Head of caudate nucleus (tissue), 42 donors: ENCODE results near the gene FBXO40.

Source experiments
- DNase-seq, 42 donors: peaks; one replicate each; pipeline versions ENCODE4 v3.0.0 to v3.0.0-alpha.2; 2020 to 2021; ENCODE audit warnings: mixed read lengths in 7 of 42
- intact Hi-C: fragments of 100-400 bp; cut with DNase I; formaldehyde crosslinking; loops from one replicate; pipeline ENCODE4 v1.15.0; 2022

FBXO40 gene

DNA sequence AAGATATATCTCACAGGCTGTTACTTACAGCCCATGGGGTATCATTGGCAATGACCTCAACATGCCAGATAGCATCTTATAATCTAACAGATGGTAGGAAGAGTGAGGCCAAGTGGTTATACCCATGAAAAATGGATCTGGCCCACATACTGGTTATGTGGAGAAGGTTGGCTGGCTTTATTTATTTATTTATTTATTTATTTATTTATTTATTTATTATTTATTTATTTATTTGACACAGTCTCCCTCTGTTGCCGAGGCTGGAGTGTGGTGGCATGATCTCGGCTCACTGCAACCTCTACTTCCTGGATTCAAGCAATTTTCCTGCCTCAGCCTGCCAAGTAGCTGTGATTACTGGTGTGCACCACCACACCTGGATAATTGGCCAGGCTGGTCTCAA, 11.6 kb downstream of the FBXO40 start:
- DNase-seq = no peak
- intact Hi-C loops = no loop called here

DNA sequence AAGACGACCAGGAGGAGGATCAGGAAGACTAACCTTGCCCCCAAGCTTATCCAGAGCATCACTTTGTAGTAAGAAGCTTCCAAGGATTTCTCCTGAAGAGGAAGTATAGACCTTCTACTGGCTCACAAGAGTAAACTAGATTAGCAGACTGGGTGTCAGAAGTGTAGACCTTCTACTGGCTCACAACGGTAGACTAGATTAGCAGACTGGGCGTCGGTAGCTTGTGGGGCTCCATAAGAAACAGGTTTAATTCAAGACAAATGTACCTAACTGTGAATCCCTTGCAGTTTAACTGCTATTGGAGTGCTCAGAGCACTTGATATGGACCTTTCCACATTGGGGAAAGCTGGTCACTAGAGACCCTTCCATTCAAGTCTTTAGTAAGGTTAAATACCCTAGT, 12.9 kb downstream of the FBXO40 start:
- intact Hi-C loops = no loop called here
- no peak for DNase-seq

DNA sequence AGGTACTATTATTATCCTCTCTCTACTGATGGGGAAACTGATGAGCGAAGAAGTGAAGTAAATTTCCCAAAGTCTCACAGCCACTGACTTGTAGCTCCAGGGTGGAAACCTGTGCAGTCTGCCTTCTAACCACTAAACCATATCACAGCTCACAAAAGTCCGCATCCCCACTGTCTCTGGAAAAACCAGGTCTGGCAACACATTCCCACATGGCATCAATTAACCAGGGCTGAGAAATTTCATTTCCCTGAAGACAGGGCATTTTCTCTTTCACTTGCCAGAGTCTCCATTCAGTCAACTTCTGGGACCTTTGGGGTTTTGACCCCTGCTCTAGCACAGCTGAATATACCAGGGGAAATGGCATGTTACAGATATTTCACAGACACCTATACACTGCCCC, 26.5 kb downstream of the FBXO40 start:
- no peak for DNase-seq
- intact Hi-C loops = no loop called here

DNA sequence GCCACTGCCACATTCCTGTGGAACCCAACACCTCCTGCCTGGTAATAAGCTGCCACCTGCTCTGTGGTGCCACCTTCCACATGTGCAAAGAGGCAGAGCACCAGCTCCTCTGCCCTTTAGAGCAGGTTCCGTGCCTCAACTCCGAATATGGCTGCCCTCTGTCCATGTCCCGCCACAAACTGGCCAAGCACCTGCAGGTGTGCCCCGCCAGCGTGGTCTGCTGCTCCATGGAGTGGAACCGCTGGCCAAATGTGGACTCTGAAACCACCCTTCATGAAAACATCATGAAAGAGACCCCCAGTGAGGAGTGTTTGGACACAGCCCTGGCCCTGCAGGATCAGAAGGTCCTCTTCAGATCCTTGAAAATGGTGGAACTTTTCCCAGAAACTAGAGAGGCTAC, 28.3 kb downstream of the FBXO40 start:
- no peak for DNase-seq
- intact Hi-C loops = no loop called here

DNA sequence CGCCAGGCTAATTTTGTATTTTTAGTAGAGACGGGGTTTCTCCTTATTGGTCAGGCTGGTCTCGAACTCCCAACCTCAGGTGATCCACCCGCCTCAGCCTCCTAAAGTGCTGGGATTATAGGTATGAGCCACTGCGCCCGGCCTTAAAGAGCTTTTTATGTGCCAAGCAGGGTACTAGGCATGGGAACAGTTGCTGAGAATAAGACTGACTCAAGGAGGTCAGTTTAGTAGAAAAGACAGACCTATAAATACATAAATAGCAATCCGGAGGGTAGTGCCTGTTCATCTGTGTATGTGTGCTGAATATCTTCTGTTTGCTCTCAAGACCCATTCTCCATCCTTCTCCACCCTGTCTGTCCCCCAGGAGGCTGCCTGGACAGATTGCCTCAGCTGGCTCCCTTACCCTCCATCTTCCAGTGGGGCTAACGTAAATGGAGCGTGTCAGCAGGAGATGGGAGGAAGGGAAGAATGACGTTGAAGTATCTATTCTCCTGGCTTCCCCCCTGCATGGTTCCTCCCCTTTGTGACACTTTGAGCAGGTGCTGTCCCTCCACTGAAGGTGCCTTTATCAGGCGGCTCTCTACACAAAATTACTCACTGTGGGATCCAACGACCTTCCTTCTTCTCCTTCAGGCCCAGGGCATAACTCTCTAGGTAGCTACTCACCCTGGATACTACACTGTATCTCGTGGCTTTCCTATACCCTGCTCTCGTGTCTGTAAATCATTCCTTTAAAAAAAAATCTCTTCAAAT, 31.1 kb downstream of the FBXO40 start:
- no peak for DNase-seq
- intact Hi-C loops = no loop called here

DNA sequence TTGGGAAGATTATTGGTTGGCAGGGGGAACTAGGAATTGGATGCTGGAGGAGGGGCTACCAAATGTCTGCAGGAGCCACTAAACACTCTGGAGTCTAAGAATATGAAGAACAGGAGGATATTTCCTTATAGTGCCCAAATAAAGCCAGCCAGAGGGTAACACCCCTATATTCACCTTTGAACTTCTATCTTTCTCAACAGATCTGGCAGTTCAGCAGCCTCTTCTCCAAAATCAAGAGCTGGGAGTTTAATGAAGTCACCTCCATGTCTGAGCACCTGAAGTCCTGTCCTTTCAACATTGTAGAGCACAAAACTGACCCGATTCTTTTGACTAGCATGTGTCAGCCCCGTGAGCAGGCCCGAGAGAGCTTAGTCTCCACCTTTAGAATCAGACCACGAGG, 33.3 kb downstream of the FBXO40 start:
- intact Hi-C loops = no loop called here
- DNase-seq = no peak

DNA sequence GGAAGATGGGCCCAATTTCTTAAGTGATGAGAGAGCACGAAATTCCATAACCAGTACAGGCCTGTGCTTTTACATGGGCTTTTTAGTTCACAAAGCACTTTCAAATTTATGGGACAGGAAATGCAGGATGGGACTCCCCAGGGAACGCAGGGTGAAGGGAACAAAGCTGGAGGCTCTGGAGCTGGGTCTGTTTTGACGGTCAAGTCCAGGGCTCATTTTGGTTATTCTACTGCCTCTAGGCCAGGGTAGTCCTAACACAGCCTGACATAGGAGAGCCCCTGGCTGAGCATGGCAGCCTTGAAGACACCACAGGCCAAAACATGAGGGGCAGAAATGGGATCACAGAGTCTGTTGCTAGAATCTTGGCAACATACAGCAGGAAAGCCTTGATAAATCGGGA, 34.0 kb downstream of the FBXO40 start:
- intact Hi-C loops = no loop called here
- no peak for DNase-seq

DNA sequence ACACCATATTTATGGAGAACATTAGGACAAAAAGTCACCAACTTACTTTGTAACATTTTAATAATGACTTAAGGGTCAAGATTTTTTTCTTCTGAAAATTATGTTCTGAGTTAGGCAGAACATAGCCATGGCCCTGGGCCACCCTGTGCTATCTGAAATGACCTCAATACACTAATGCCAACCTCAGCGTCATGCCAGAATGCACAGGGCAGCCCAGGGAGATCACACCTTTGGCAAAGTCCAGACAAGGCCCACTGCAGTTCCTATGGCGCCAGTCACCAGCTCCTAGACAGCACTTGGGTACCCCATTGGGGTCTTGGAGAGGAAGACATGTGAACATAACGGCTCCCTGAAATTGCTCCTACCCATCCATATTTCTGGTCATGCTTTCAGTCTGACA, 34.4 kb downstream of the FBXO40 start:
- no peak for DNase-seq
- intact Hi-C loops = no loop called here

DNA sequence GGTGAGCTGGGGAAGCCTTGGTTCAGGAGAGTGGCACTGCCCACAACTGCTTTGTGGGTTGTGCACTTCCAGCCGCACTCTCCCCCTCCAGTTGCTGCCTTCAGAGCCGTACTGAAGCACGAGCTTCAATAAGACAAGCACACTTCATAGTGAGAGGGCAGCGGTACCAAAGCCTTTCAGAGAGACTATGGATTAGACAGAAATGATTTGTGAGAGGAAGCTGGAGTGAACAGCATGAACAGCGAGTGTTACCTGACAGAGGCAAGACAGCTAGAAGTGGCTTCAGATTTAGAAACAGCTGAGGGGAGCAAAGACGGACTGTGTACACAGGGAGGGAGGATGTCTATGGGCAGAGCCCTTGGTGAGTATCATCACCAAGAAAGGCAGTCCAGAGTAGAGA, 36.4 kb downstream of the FBXO40 start:
- DNase-seq = no peak
- intact Hi-C loops = no loop called here

DNA sequence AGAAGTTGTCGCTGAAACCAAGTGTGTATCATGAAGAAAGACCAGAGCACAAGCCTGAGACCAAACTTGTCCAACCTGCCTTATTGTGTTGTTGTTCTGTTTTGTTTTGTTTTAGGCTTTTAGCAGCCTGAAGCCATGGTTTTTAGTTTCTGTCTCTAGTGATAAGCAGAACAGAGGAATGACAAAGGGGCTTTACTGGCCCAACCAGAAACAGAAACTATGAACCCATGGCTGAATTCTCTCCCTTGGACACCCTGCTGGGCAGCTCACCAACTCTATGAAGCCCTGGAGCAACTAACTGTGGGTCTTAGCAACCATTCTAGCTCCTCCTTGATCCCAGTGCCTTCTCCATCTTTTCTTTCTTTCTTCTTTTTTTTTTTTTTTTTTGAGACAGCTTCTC, 37.2 kb downstream of the FBXO40 start:
- intact Hi-C loops = no loop called here

DNA sequence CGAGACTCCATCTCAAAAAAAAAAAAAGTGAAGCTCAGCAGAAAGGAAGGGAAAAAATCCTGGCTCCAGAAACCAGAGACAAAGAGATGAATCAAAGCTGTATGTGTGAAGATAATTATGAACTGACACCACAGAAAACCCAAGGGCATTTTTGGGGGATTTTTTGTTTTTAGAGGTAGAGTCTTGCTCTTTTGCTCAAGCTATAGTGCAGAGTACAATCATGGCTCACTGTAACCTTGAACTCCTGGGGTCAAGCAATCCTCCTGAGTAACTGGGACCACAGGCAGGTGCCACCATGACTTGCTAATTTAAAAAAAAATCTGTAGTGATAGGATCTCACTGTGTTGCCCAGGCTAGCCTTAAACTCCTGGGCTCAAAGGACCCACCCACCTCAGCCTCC, 44.7 kb downstream of the FBXO40 start:
- intact Hi-C loops = no loop called here
- DNase-seq = no peak

More for the DNA sequence above, 37.2 kb downstream of the FBXO40 start:
- DNase-seq = no peak

DNA sequence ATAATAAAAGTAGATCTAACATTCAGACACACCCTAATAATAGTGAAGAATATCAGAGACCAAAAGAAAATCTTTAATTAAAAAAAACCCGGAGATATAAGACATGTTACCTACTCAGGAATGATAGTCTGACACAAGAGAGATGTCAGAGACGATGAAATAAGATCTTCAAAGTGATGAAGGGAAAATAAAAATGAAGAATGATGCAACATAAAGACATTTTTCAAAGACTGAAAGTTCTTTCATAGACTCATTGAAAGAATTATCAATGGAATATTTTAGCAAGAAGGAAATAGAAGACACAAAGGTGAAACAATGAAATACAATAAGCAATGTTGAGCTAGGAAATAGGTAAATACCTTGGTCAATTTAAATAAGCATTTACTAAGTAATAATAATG, 47.9 kb downstream of the FBXO40 start:
- no peak for DNase-seq
- intact Hi-C loops = no loop called here

DNA sequence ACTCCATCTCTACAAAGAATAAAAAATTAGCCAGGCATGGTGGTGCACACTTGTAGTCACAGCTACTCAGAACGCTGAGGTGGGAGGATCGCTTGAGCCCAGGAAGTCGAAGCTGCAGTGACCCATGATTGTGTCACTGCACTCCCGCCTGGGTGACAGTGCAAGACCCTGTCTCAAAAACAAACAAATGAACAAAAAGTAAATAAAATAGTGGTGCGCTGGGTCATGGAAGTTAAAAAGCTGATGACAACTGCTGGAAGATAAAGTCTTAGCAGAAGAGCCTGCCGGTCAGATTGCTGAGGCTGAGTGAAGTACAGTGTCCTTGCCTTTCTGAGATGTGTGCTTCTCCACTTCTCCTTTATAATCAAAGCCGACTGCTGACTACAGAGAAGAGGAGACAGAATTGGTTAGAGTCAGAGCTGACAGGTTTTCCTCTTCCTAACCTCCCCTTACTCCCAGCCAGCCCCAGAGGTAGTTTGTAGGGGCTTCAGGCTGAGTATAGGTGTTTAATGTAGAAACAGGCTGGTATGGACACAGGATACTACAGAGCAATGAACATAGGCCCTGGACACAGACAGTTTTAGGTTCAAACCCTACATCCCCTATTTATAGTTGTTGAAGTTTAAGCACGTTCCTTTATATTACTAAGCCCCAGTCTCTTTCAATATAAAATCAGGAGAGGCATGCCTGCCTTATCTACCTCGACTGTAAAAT, 49.6 kb downstream of the FBXO40 start:
- intact Hi-C loops = no loop called here
- no peak for DNase-seq

DNA sequence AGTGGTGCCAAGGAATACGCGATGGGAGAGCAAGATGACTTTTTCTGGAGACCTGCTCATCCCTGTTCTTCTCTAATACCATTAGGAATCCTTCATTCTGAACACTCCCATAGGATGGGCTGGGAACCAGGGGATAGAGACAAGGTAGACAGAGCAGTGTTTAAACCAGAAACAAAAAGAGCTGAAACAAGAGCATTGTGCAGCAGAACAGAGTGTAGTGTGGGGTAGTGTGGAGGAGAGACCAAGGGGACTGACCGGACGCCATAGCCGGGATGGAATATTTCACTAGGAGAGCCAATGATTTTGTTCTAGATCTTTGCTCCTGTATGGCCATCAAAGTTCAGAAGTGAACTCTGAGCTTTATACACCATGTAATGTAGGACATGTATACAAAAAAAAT, 51.9 kb downstream of the FBXO40 start:
- DNase-seq = no peak
- intact Hi-C loops = no loop called here

DNA sequence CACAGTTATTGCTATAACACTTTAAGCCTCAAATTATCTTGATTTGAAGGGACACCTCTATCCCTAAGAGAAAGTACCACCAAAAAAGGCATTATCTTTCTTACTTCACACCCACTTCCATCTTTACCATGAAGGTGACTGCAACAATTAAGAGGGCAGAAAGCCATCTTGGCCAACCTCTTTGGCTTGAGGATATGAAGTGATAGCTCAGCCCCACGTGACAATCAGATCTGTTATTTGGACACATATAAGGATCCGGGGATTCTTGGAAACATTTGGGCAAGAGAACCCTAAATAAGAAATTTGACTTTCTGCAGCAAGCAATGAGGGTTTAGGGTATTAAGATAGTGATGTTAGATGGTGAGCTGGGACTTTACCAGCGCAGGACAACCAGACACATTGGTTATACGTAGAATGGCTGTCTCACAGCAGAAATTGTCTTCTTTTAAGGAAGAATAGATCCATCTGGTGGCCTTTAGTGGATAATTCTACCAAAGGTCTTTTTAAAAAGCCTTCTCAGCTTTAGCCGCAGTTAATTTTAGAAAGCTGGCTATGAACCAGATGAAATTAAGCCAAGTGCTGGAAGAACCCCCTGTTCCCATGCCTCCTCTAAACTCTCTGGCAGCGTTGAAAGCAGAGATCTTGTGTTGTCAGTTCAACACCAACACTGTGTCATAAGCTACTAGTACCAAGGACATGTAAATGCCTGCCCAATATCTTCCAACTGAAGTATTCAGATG, 55.2 kb downstream of the FBXO40 start:
- intact Hi-C loops = no loop called here

DNA sequence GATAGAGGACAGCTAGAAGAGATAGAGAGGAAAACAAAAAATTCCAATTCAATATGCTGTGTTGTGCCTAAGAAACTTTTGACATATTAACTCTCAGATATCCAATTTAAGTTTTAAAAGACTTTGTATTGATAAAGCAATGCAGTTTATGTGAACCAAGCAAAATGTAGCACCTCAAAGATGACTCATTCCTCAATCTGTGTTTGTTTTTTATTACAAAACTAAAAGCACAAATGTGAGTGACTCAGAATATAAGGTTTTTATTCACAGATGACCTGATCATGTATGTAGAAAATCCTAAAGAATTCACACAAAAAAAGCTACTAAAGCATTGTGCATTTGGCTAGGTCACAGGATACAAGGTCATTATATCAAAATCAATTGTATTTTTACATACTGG, 56.5 kb downstream of the FBXO40 start:
- no peak for DNase-seq
- intact Hi-C loops = no loop called here

More for the DNA sequence above, 55.2 kb downstream of the FBXO40 start:
- DNase-seq = peak in 2 of 42 donors; percentile 17 to 23

DNA sequence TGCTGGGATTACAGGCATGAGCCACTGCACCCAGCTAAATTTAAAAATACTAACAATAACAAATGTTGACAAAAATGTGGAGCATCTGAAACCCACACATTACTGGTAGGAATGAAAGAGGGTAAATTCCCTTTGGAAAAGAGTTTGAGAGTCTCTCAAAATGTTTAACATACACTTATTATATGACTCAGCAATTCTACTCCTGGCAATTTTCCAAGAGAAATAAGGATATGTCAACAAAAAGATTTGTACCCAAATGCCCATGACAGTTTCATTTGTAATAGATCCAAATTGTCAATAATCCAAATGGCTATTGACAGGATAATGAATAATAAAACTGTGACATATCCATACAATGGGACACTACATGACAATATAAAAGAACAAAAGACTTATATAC, 58.5 kb downstream of the FBXO40 start:
- DNase-seq = no peak
- intact Hi-C loops = no loop called here

DNA sequence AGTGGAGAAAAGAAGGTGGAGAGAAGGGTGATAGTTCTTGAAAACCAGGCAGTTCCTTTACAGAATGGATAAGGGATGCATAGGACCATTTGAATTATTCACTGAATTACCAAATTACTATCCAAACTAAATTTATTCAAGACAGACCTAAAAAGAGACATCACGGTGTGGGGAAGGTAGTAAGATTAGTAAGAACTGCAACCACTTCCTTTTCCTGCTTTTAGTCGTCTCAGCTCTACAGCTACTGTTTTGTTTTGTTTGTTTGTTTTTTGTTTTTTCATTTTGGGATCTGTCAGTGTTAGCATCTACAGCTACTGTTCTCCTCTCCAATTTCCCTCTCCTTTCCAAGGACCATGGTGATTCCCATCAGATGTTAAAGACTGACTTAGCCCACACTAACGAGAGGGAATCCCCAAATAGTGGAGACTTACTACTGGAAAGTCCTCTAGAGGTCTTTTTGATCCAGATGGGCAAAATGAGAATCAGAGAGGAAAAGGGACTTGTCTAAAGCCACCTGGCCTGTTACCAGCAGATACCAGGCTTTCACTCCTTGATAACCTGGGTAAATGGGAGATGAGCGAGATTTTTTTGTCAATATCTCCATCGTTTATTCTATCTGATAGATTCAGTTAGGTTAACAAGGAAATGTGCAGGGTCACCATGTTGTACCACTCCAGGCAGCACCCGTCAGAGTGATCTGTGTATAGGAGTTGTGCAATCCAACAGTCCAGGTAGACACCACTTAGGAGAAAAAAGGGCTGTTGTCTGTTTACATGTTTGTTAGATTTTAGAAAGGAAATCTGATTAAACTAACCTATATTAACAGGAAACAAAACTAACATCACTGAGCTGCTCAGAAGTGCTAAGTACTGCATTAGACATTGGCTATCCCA, 61.6 kb downstream of the FBXO40 start:
- intact Hi-C loops = no loop called here

DNA sequence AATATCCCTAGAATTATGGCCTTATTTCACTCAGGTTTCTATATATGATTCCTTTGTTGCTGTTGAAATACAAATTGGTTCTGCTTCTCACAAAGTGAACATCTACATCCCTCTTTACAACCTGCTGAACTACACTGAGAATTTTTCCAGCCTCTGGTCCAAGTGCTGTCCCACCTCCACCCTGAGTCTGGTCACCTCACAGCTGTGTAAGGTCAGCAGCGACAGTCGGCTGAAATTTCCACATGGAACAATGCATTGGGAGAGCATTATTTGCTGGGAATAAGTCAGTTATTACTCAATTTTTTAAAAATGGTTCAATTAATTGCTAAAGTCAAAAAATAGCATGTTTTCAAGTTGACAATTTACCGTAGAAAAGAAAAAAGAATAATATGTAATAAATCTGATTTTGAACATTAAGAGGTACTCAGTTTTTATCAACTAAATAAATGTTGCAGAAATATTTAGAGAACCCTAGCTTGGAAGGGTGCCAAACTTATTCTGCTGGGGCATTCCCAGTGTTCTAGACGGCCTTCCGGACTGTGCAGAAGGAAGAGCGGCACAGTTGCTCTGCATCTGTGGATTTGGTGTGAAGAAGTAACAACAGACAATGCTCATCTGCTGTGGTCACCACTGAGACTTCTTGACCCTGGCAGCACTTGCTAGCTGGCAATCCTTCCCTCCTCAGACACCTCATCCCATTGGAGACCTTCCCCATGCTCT, 65.7 kb downstream of the FBXO40 start:
- intact Hi-C loops = no loop called here
- no peak for DNase-seq

More for the DNA sequence above, 61.6 kb downstream of the FBXO40 start:
- DNase-seq = no peak
